GM19351 (cell line): ENCODE results near the gene HSD3B2.
"Not testable (repeated sequence)": the region's sequence is repeated elsewhere in the genome, so short reads cannot be mapped to it uniquely, and the experiment has no call there.

Experiments
- ATAC-seq: cut with Tn5 transposase; IDR thresholded peaks from one replicate; pipeline ENCODE4 v1.9.1; 2021; ENCODE audit warnings: mild to moderate bottlenecking, moderate library complexity; ENCODE audit not compliant: unreplicated experiment

The HSD3B2 gene

DNA sequence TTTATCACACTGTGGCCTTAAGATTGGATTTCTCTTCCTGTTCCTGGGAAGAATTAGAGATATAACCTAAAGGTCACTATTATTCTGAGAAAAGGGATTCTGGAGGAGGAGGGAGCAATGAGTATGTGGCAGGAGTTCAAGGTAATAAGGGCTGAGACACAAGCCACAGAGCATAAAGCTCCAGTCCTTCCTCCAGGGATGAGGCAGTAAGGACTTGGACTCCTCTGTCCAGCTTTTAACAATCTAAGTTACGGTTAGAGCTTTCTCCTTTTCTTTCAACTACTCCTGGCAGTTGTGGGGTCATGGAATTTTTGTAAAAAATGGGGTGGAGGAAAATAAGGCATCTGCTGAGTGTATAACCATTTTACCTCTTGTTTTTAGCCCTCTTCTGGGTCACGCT, at the start of gene HSD3B2:
HSD3B2 (plus strand) TSS at position 201 of the 400 bp plus-strand sequence. CDS start 270 bp downstream, outside the sequence.
- ATAC-seq, result no peak

DNA sequence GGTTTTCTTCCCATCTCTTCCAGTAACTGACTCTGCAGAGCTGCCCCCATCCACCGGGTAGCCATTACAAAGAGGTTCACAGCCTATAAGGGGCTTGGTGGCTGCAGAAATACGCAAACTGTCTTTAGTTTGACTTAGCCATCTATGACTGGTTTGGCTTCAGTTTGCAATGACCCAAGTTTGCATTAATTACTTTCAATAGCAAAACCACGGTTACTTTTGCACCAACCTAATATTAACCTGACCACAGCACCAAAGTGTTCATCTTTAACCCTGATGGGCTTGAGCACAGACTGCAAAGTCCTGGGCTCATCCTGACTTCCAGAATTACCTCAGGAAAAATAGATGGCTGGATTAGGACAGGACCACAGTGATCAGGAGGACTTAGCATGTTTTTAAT, 48.5 kb upstream of the HSD3B2 start:
- no peak for ATAC-seq

DNA sequence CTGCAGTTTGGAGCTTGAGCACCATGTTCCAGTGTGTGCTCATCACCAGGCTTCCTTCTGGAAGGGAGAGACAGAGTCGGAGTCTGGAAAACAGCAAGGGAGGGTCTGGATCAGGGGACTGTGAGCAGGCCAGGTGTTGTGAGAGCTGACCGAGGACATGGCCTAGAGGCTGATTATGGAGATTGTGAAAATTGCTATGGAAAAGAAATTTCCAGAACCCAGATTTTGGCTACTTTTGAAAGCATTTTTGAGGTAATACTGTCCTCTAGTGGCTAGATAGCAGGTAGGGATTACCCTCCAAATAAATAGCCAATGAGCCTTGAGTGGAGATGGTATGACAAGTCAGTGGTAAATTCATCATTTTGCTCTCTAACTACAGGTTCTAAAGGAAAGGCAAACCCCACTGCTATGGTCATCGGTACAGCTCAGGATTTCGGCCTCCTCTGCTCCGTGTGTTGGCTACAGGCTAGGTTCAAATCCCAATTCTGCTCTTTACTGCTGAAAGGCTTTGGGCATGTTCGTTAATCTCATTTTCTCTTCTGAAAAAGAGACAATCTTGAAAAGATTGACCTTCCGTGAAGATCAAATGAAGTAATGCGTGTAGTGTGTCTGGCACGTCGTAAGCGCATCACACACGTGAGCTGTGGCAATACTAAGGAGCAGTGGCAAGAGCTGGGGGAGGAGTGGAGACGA, 47.4 kb upstream of the HSD3B2 start:
- peak; percentile 58 for ATAC-seq

DNA sequence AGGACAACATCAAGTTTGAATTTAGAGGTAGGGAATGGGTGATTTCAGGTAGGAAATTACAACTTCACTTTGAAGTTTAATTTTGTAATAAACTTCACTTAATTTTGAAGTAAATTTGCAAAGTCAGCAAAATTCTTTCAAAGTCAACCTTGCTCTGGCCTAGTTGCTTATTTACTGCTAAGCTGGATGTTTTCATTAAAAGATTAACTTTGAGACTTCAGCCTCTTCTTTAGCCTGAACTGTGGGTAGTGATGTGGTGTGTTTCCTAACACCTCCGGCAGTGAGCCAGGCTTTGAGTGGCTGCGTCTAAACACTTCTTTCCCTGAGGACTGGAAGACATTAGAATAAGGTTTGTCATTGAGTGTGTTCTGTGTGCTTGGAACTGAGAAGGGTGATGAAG, 46.4 kb upstream of the HSD3B2 start, which contains the start of gene HAO2:
HAO2 (plus strand) TSS at position 232 of the 400 bp plus-strand sequence. CDS start 12,301 bp downstream, outside the sequence.
- no peak for ATAC-seq

DNA sequence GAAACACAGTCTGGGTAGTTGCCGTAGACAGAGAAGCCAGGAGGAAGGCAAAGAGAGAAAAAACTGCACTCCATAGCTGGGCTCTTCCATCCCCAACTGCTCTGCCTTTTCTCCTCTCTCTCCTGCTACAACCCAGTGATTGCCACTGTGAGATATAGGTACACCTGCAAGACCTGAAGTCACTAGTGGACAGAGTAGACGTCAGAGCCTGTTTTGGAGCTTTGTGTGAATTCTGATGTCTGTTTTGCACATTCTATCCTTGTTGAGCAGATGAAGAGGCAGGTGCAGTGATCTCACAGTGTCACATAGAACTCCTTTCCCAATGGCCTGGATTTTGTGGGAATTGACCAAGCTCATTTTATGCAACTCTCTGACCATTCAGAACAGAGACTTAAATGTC, 44.2 kb upstream of the HSD3B2 start:
- ATAC-seq, result no peak

DNA sequence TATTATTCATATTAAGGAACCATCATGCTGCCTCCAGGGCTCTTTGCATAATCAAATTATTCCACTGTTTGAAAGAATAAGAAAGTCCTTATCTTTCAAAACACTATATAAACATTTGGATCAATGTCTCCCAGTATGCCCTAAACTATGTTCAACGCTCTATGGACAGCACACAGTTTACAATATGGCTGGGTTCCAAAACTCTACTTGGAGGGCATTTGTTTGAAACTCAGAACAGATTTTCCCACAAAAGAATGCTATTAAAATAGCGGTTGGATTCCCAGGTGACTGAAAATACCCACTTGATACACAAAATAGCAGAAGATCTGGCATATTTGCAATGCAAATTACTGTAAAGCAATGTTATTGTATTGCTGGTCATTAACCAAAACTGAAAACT, 43.1 kb upstream of the HSD3B2 start:
- no peak for ATAC-seq

DNA sequence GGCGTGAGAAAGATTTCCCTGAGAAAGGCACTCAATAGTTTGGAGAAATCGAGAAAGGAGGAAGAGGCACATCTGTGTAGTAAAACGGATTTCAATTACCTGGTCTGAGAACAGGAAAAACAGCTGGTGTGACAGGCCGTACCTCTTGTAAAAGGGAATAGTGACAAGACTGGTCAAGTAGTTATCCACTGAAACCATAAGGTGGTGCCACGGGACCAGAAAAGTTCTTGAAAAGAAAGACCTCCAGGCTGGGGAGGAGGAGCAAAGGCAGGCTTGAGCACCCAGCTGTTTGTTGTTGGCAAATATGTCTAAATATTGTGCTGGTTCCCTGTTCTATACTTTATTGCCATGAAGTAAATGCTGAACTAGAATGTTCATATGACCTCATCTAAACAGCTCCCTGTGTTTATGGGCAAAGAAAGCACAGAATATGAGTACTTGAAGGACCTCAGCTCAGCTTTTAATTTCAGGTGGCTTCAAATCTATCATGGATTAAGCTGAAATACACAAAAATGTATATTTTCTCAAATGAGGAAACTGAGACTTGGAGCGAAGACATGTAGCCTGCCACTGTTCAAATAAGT, 42.4 kb upstream of the HSD3B2 start:
- peak; percentile 56 for ATAC-seq

DNA sequence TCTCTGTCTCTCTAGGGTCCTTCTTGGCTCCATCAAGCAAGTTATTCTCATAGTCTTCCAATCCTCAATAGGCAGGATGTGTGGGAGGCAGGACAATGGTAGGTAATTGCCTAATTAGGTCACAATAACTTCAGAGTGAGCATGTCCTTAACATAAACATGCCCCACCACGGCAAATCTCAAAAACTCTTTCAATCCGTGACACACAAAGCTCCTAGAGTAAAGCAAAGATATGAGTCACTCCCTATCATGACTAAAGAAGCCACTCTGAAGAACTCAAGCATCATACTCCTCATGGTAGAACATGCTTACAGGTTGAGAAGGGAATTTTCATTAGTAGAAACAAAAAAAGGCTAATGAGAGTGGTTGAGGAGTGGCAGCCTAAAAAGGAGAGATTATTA, 41.5 kb upstream of the HSD3B2 start:
- ATAC-seq, result no peak

DNA sequence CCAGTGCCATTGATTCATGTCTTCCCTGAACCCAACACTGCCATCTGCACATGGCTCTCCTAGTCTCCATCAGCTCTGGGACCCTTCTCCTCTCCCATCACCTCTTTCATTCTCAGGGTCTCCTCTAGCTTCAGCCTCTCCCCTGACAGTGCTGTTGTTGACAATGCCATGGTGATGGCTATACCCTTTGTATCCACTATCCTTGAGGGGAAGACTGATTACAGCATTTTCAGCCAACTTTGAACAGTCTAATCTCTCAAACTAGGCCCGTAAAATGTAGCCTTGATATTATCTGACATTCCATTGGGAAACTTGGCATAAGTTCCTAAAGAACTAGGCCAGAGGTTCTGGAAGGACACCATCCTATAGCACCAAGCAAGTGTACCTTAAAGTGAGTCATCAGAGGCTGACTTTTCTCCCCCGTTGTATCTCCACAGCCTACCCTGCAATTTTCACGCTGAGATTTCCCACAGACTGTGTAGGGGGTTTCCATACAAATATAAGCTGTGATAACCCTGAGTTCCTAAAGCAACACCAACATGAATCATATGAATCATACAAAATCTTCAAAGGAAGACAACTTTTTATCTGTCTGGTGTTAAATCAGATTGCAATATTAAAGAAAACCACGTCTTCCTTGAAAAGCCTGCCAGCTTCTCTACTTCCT, 40.6 kb upstream of the HSD3B2 start:
- ATAC-seq, result no peak

DNA sequence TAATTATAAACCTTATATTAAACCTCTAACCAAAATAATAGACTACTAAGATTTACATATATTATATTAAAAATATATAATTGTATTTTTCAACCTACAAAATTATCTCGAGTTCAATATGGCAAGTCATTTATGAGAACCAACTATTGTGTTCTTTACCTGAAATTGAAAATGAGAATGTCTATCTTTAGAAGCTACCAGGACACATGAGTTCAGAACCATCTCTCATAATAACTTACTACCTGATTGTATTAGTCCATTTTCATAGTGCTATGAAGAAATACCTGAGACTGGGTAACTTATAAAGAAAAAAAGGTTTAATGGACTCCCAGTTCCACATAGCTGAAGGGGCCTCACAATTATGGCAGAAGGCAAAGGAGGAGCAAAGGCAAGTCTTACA, 39.6 kb upstream of the HSD3B2 start:
- ATAC-seq, result no peak

DNA sequence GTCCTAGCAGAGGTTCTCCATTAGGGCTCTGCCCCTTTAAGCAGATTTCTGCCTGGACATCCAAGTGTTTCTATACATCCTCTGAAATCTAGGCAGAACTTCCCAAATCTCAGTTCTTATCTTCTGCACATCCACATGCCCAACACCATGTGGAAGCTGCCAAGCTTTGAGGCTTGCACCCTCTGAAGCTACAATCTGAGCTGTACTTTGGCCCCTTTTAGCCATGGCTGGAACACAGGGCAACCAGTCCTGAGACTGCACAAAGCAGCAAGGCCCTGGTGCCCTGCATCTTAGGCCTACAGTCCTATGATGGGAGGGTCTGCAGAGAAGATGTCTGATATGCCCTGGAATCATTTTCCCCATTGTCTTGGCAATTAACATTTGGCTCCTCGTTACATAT, 38.4 kb upstream of the HSD3B2 start:
- ATAC-seq, result no peak

DNA sequence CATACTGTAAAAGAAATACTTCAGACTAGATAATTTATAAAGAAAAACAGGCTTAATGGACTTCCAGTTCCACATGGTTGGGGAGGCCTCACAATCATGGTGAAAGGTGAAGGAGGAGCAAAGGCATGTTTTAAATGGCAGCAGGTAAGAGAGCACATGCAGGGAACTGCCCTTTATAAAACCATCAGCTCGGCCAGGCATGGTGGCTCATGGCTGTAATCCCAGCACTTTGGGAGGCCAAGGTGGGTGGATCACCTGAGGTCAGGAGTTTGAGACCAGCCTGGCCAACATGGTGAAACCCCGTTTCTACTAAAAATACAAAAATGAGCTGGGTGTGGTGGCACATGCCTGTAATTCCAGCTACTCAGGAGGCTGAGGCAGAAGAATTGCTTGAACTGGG, 37.4 kb upstream of the HSD3B2 start:
- not testable (repeated sequence) for ATAC-seq

DNA sequence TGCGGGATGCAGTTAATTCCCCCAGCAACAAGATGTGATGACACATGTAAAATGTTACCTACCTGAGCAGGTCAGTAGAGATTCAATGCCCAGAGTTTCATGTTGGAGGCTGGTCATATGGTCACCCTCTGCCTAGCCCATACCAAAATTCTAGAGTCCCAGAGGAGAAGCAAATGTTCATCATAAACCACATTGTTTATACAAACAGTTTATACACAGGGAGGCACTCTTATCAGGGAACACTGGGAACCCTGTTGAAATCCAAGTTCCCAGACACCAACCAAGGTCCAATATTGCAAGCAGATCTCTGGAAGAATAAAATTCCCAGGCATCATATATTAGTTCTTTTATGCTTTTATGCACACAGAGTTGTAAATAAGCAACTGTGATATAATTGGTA, 35.8 kb upstream of the HSD3B2 start:
- no peak for ATAC-seq

DNA sequence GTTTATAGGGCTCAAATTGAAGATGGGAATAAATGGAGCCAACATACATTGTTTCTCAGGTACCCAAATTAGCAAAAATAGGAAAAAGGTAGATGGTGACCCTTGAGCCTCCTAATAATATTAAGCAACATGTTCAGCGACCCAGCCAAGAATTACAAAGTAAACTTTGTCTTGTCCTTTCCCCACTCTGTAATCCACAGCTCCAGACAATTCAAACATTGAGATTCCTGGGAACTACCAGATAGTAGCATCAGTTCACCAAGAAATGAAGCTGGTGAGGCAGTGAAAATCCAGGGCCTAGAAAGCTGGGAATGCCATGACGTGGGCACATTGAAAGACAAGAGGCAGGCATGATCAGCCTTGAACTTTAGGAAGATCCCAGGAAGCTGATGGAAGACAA, 34.6 kb upstream of the HSD3B2 start:
- no peak for ATAC-seq

DNA sequence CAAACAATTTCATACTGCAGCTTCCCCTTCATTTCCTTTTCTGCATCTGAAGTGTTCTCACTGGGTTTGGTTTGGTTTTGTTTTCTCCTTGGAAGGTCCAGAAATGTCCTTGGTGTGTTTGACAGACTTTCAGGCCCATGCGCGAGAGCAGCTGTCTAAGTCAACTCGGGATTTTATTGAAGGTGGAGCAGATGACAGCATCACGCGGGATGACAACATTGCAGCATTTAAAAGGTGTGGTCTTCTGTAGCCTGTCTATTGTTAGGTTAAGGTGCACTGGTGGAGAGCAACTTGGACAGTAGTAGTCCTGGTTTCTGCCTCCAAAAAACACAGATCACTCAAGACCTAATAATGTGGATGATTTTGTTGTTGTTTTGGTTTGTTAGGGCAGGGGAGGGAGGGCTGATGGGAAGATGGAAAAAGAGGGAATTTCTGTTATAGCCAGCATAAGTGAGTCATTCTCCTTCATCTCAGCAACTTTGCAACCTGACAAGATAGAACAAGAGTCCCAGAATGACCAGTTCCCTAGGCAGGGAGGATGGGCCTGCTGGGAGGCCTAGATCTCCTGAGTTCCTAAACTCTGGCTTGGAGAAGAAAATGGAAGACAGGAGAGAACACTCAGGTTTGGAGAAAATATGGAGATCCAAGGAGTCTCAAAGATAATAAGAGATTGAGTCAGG, 33.8 kb upstream of the HSD3B2 start:
- no peak for ATAC-seq

DNA sequence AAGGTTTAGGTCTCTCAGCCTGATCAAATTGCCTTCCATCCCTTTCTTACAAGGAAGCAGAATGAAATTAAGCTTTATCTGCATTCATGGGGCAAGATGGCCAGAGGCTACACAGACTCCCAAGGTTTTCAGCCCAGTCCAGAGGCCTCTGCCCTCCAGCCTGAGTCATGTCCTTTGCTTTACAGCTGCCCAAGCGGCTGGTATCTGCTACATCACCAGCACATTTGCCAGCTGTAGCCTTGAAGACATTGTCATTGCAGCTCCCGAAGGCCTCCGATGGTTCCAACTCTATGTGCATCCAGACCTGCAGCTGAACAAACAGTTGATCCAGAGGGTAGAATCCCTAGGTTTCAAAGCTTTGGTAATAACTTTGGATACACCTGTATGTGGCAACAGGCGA, 30.4 kb upstream of the HSD3B2 start:
- no peak for ATAC-seq

DNA sequence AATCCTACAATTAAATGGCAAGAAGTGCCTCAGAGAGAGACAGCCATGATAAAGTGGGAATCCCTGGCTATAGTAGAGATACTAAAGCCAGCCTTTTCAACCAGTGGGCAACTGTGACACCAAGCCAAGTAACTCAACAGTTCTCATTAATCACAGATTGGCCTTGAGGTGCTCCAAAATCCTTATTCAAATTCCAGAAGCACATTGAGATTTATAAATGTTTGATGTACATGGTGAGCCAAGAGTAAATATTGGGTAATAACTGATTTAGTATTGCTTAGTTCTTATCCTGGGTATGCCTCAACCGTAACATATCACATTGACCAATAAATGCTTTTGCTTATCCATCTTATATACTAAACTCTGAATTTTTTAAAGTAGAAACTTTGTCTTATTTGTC, 29.3 kb upstream of the HSD3B2 start:
- no peak for ATAC-seq

DNA sequence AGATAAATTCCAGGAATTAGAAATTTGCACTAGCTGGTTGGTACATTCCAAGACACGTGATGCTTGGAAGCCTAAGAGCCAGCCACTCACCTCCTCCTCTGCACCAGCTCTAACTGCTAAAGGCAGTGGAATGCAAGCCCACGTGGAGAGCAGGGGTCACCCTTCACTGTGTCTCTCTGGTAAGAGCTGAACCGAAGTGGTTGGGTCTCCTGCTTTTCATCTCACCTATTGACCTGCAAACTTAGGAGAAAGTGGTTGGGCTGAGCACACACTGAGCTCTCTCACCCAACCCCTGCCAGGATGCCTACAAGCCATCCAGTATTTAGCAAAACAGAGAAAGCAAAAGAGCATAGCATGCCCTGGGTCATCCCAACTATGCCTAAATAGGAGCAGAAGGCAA, 27.1 kb upstream of the HSD3B2 start:
- ATAC-seq, result no peak

DNA sequence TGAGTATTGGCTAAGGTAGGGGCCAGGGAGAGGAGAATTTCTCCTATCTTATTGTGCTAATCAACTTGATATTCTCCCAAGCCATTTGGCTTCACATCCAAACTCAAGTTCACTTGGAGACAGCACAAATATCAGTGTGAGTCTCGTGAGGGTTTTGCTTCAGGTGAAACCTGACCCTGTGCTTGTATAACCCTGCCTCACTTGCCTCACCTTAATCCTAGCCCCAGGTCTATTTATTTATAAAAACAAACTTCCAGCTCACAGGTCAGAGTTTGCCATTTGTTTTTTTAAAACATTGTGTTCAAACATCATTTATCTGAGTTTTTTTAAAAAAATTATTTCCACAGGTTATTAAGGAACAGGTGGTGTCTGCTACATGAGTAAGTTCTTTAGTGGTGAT, 26.5 kb upstream of the HSD3B2 start:
- no peak for ATAC-seq

DNA sequence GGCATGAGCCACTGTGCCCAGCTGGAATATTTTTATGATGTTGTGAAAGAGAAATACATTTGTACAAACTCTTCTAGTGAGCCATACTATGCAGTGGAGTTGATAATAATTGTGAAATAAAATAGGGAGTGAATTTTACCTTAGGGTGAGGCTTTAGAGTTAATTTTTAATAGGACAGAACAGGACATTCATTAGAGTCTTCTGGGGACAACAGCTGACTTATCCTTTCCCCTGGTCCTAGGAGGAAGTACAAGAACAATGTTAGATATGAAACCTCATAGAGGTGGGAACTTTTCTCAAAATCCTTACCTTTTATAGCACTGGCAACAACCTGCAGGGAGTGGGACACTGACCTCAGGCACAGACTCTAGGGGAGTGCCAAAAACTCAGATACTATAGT, 24.4 kb upstream of the HSD3B2 start:
- ATAC-seq, result no peak

DNA sequence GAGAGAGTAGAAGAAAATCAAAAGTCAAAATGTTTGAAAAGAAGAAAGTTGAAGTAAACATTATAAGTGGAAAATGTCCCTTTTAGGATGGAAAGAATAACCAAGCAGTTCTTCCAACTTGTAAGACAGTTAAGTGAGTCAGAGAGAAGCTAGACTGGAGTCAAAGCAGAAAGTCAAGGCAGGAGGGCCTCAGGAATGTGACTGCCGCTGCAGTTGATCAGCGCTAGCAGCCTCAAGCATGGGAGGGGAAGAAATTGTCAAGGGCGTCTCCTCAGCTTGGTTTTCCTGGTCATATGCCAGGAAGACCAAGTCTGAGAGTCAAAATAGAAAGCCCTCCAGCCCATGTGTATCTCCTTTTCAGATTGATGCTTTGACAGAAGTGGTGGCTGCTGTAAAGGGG, 23.2 kb upstream of the HSD3B2 start:
- no peak for ATAC-seq

DNA sequence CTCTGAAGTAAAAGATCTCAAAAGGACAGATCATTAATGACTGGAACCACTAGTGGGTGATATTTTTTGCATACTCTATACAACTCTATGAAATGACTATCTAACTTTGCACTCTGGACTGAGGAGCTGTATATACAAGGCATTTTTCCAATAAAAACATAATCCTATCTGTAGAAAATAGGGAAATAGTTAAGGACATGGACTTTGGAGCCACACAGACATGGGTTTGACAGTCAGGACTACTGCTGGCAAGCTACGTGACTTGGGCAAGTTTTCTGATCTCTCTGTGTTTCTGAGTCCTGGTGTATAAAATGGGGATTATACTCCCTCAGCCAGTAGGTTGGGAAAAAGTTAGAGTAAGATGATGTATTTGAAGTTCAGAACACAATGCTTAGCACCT, 20.9 kb upstream of the HSD3B2 start:
- ATAC-seq, result no peak
